Measurements from ENCODE around the gene FBXW10B. TPM values are rescaled to one million over a fixed set of nuclear protein-coding genes. Genes with fewer than 3 reads are reported as not detected.
"Not testable (repeated sequence)": the region's sequence is repeated elsewhere in the genome, so short reads cannot be mapped to it uniquely, and the experiment has no call there.

FBXW10B gene
- total RNA-seq, 1 donor from 2014 or later = 1.1 TPM

- DNase-seq = not testable (repeated sequence)
Observed at GRCh38 chr17:15630930-15631453, 11.5 kb upstream of the FBXW10B start.

- DNase-seq = not testable (repeated sequence)
Observed at GRCh38 chr17:15629991-15630390, 10.5 kb upstream of the FBXW10B start.

GRCh38 chr17:15623661-15624209, 4.2 kb upstream of the FBXW10B start:
- DNase-seq = not testable (repeated sequence)

GRCh38 chr17:15623255-15623654, 3.8 kb upstream of the FBXW10B start:
- DNase-seq = not testable (repeated sequence)

- not testable (repeated sequence) for DNase-seq
Observed at GRCh38 chr17:15622124-15622523, 2.6 kb upstream of the FBXW10B start.

- DNase-seq = not testable (repeated sequence)
Observed at GRCh38 chr17:15616828-15617227, 2.7 kb downstream of the FBXW10B start.

- DNase-seq = not testable (repeated sequence)
Observed at GRCh38 chr17:15615850-15616249, 3.7 kb downstream of the FBXW10B start.

- not testable (repeated sequence) for DNase-seq
Observed at GRCh38 chr17:15613111-15613510, 6.4 kb downstream of the FBXW10B start.

- not testable (repeated sequence) for DNase-seq
Observed at GRCh38 chr17:15592960-15593359, 26.5 kb downstream of the FBXW10B start.

GRCh38 chr17:15591986-15592385, 27.5 kb downstream of the FBXW10B start:
- not testable (repeated sequence) for DNase-seq

- not testable (repeated sequence) for DNase-seq
Observed at GRCh38 chr17:15590844-15591243, 28.7 kb downstream of the FBXW10B start.

- not testable (repeated sequence) for DNase-seq
Observed at GRCh38 chr17:15589544-15590536, 29.7 kb downstream of the FBXW10B start.

GRCh38 chr17:15588017-15588416, 31.5 kb downstream of the FBXW10B start:
- not testable (repeated sequence) for DNase-seq

GRCh38 chr17:15583313-15583712, 36.2 kb downstream of the FBXW10B start:
- DNase-seq = not testable (repeated sequence)

- not testable (repeated sequence) for DNase-seq
Observed at GRCh38 chr17:15581462-15581861, 38.0 kb downstream of the FBXW10B start.

- DNase-seq = not testable (repeated sequence)
Observed at GRCh38 chr17:15576848-15577247, 42.7 kb downstream of the FBXW10B start.

- not testable (repeated sequence) for DNase-seq
Observed at GRCh38 chr17:15574660-15575059, 44.8 kb downstream of the FBXW10B start.

- not testable (repeated sequence) for DNase-seq
Observed at GRCh38 chr17:15573870-15574269, 45.6 kb downstream of the FBXW10B start.

Small RNA genes lying within 50 kb of the gene (small RNA-seq; reads per million reads assigned to genes)
- gene AC005838.1 (not detected), gene RF00090 (not detected)

Other genes with a start within 250 kb of the FBXW10B start
- gene CDRT4, start 152.1 kb downstream of the FBXW10B start, total RNA-seq = 10.0 TPM
- 64.6 TPM for gene TVP23C, start 56.2 kb downstream of the FBXW10B start, total RNA-seq
- gene TRIM16, start 64.6 kb upstream of the FBXW10B start, total RNA-seq = 50.8 TPM
- 118 TPM for gene ZNF286A, start 80.0 kb upstream of the FBXW10B start, total RNA-seq
- 2.2 TPM for gene TBC1D26, start 112.6 kb upstream of the FBXW10B start, total RNA-seq

Measured in occipital lobe (tissue), 3 donors.